Type B pancreatic cell (in vitro differentiated cells): ENCODE data around the gene CNKSR3. TPM values are rescaled to one million over a fixed set of nuclear protein-coding genes. Genes with fewer than 3 reads are reported as not detected.

ENCODE experiments used
- DNase-seq: peaks from one replicate; pipeline ENCODE4 v3.0.0; 2021; ENCODE audit warnings: mixed read lengths; ENCODE audit not compliant: unreplicated experiment; ENCODE audit errors: extremely low spot score
- H3K27ac Mint-ChIP-seq: 2 replicates; pipeline ENCODE4 v1.8.0; 2021; ENCODE audit warnings: mild to moderate bottlenecking, mixed read lengths
- H3K27me3 Mint-ChIP-seq: 2 replicates; pipeline ENCODE4 v1.8.0; 2021; ENCODE audit warnings: mixed read lengths
- H3K36me3 Mint-ChIP-seq: 2 replicates; pipeline ENCODE4 v1.8.0; 2021; ENCODE audit warnings: mixed read lengths
- H3K4me1 Mint-ChIP-seq: one replicate; pipeline ENCODE4 v1.8.0; 2021; ENCODE audit warnings: mixed read lengths; ENCODE audit not compliant: unreplicated experiment
- H3K4me3 Mint-ChIP-seq: 2 replicates; pipeline ENCODE4 v1.8.0; 2021; ENCODE audit warnings: mild to moderate bottlenecking, mixed read lengths
- H3K9me3 Mint-ChIP-seq: 2 replicates; pipeline ENCODE4 v1.8.0; 2021; ENCODE audit warnings: mixed read lengths
- total RNA-seq: library from RNA; stranded (reverse); gene quantifications from 2 replicates; pipeline ENCODE4 v1.2.1, GENCODE V29; 2021; ENCODE audit warnings: low replicate concordance
- TF ChIP-seq, protein P1 (sequence below): fragments of 200-600 bp; sonication (generic); conservative IDR thresholded peaks from 2 replicates; pipeline ENCODE4 v1.5.0; 2021; ENCODE audit warnings: antibody characterized with exemption, mild to moderate bottlenecking

CNKSR3 gene
- total RNA-seq, 1 donor from 2014 or later = 31.0 TPM

DNA sequence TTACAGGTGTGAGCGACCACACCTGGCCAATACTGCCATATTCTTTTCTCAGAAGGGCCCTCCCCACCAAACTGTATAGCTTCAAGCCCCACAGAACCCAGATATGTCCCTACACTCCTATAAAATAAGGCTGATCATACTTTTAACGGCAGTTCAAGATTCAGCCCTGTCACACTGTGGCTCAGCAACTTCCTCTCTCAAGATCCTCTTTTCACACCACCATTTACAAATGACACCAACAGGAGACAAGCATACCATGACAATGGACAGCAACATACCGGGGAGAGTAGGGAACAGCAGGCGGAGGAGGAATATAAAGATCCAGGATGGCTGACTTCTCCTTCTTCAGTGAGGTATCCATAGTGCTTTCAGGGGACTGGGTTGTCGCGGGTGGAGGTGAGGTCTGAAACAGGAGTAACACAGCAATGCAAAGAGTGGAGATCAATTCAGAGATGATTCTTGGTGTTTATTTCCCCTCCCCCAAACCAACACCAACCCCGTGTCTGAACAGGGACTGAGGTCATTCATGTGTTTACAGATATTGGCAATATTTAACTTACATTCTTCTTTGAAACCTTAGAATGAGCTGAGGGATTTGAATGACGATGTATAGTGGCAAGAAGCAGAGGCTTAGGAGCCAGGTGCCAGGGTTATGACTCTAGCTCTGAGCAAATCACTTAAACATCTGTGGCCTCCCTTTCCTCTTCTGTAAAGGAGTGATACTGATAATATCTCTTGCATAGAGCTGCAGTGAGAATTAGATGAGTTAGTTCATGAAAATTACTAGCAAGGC is 96.3 kb downstream of the CNKSR3 start:
- Mint-ChIP-seq H3K27me3 (no peaks in the 10 kb centered on the region), H3K36me3 (peaks cover 47% of the 10 kb centered on the region), H3K4me1 (peaks cover 20% of the 10 kb centered on the region), H3K27ac (peak overlapping the region; percentile 5), H3K9me3 (no peaks in the 10 kb centered on the region), H3K4me3 (no peak overlapping the region)
- no peak for DNase-seq
- TF ChIP-seq, protein P1, sequence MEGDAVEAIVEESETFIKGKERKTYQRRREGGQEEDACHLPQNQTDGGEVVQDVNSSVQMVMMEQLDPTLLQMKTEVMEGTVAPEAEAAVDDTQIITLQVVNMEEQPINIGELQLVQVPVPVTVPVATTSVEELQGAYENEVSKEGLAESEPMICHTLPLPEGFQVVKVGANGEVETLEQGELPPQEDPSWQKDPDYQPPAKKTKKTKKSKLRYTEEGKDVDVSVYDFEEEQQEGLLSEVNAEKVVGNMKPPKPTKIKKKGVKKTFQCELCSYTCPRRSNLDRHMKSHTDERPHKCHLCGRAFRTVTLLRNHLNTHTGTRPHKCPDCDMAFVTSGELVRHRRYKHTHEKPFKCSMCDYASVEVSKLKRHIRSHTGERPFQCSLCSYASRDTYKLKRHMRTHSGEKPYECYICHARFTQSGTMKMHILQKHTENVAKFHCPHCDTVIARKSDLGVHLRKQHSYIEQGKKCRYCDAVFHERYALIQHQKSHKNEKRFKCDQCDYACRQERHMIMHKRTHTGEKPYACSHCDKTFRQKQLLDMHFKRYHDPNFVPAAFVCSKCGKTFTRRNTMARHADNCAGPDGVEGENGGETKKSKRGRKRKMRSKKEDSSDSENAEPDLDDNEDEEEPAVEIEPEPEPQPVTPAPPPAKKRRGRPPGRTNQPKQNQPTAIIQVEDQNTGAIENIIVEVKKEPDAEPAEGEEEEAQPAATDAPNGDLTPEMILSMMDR = no peak

DNA sequence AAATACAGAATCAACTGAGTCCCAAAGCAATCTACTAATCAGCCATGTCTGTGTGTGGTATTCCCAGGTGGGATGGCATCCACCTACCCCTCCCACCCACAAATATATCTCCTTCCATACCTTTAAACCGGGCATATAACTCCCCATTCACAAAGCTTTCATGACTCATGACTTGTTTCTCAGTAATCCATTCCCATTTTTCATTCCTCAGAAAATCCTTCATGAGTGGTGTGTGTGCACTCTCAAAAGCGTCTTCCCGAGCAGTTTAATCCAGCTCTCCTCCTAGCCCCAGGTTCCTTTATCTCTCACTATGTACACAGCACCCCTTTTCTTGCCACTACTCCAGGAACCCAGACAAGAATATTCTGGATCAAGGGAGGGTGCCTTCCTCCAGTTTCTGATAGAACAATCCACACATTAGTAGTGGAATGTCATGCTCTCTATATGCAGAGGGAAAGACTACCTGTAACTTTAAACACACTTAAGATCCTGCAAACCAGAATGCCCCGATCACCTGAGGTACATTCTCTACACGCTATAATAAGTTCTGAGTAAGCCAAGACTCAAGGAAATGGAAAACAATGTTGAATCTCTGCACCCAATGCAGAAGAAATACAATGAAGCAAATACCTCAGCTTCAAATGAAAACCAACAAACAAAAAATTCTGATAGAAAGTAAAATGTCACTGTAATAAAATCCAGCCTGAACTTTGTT is 98.2 kb downstream of the CNKSR3 start:
- no peak overlapping the region for H3K4me3 Mint-ChIP-seq
- H3K9me3 Mint-ChIP-seq = no peaks in the 10 kb centered on the region
- TF ChIP-seq, protein P1 = no peak
- H3K36me3 Mint-ChIP-seq = peaks cover 46% of the 10 kb centered on the region
- DNase-seq = no peak
- H3K4me1 Mint-ChIP-seq = peaks cover 20% of the 10 kb centered on the region
- H3K27ac Mint-ChIP-seq = no peak overlapping the region
- no peaks in the 10 kb centered on the region for H3K27me3 Mint-ChIP-seq

DNA sequence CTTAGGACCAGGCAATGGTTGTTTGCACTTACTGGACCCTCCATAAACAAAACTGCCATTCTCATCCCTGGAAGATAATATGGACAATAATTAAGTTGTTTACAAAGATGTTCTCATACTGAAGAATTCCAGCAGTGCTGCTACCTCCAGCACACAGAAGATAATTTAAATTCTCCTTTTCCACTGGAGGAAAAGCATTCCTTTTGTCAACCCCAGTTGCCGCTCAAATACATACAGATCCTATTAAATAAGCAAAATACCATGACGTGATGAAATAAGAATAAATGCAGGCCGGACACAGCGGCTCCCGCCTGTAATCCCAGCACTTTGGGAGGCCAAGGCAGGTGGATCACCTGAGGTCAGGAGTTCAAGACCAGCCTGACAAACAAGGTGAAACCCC is 99.4 kb downstream of the CNKSR3 start:
- H3K27ac Mint-ChIP-seq = peak overlapping the region; percentile 24
- H3K27me3 Mint-ChIP-seq = no peaks in the 10 kb centered on the region
- H3K4me3 Mint-ChIP-seq = peak overlapping the region; percentile 32

DNA sequence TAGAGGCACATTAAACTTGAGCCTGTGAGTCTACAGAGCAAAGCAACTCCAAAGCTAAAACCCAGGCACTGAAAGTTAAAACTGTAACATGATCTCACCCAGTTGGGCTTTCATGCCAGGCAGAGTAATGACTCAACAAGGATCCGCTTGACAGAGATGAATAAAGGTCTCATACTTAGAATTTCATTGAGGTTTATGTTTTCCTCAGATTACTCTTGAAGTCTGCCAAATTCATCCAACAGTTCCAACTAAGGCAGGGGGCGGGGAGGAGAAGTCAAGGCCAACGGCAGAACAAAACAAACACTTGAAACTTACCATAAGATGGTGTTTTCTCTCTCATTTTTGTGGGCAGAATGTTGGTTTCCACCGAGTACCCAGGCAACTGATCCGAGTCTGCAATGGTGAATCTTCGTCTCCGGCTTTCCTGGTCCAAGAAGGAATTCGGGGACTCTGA is 99.8 kb downstream of the CNKSR3 start:
- TF ChIP-seq, protein P1 = no peak
- Mint-ChIP-seq H3K36me3 (peaks cover 43% of the 10 kb centered on the region), H3K4me3 (peak overlapping the region; percentile 32), H3K9me3 (no peaks in the 10 kb centered on the region), H3K27me3 (no peaks in the 10 kb centered on the region), H3K27ac (peak overlapping the region; percentile 24), H3K4me1 (peaks cover 20% of the 10 kb centered on the region)
- no peak for DNase-seq

More for the DNA sequence above, 99.4 kb downstream of the CNKSR3 start:
- TF ChIP-seq, protein P1 = no peak
- Mint-ChIP-seq H3K9me3 (no peaks in the 10 kb centered on the region), H3K4me1 (peaks cover 20% of the 10 kb centered on the region), H3K36me3 (peaks cover 43% of the 10 kb centered on the region)
- DNase-seq = no peak

DNA sequence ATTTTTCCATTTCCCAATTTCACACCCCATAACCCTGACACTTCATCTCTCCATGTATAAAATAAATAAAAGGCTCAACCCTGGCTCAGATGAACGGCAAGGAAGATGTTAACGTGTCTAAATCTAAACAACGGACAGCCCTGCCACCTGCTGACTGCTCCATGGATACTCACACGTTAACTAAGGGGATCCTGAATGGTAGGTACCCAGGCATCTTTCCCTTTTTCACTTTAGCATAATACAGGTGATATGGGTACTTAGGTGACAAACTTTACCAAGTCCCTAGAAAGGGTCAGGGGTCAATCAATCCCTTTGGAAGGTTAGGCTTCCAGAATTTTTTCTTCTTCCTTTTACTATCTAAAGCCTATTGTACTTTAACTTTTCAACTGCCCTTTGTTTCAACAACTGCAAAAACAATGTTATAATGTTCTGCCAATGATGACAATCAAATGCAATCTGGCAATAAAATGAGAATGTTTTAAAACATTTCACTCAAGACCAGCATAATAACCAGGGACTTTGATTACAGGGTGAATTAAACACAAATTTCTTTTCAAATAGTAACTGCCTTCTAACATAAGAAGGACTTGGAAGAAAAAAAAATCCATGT is 101.5 kb downstream of the CNKSR3 start:
- H3K27me3 Mint-ChIP-seq = no peaks in the 10 kb centered on the region
- H3K4me1 Mint-ChIP-seq = peaks cover 16% of the 10 kb centered on the region
- DNase-seq = no peak
- H3K36me3 Mint-ChIP-seq = peaks cover 45% of the 10 kb centered on the region
- H3K4me3 Mint-ChIP-seq = no peak overlapping the region
- H3K9me3 Mint-ChIP-seq = no peaks in the 10 kb centered on the region
- H3K27ac Mint-ChIP-seq = no peak overlapping the region
- TF ChIP-seq, protein P1 = peak; percentile 47
